Measurements from ENCODE around the gene PPP2R2C.

Gene PPP2R2C

DNA sequence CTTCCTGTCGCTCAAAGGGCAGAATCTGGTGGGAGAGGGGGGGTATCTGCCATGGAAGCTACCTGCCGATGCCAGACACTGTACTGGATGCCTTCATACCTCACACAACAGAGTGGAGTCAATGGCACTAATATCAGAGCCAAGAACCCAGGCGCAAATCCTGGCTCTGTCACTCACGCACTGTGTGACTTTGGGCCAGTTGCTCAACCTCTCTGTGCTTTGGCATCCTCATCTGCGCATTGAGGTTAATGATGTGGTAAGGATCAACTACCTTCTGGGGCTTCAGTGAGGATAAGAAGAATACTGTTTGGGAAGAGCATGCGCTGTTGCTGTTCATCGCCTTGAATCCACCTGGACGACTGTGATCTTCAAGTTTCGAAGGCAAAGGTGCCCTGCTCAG lies 70.6 kb downstream of the PPP2R2C start:
- Mint-ChIP-seq H3K4me3 (no peak overlapping the region), H3K27ac (no peak overlapping the region), H3K4me1 (no peaks in the 10 kb centered on the region), H3K9me3 (peaks cover 2% of the 10 kb centered on the region), H3K36me3 (no peaks in the 10 kb centered on the region), H3K27me3 (peaks cover 54% of the 10 kb centered on the region)
- no peak for ATAC-seq

DNA sequence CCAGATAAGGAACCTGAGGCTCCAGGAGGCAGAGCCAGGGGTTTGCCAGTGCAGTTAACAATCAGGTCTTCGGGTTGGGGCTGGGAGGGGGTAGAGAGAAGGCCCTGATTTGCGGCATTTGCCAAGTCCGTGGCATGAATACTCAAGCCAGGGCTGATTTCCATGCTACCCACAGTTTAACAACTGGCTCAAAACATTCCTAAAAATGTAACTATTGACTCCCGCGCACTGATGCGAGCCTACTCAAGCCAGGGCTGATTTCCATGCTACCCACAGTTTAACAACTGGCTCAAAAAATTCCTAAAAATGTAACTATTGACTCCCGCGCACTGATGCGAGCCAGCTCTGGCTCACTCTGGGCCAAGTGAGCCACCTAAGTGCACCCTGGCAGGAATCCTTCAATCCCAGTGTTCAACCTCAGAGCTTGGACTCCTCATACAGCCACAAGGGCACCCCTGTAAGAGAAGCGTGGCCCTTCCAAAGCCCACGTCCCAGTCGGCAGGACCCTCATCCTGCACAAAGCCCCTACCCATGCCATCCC lies 75.6 kb downstream of the PPP2R2C start:
- no peak overlapping the region for H3K4me3 Mint-ChIP-seq
- no peaks in the 10 kb centered on the region for H3K9me3 Mint-ChIP-seq
- no peak for ATAC-seq
- H3K36me3 Mint-ChIP-seq = no peaks in the 10 kb centered on the region
- no peaks in the 10 kb centered on the region for H3K4me1 Mint-ChIP-seq
- peaks cover 24% of the 10 kb centered on the region for H3K27me3 Mint-ChIP-seq
- H3K27ac Mint-ChIP-seq = no peak overlapping the region

DNA sequence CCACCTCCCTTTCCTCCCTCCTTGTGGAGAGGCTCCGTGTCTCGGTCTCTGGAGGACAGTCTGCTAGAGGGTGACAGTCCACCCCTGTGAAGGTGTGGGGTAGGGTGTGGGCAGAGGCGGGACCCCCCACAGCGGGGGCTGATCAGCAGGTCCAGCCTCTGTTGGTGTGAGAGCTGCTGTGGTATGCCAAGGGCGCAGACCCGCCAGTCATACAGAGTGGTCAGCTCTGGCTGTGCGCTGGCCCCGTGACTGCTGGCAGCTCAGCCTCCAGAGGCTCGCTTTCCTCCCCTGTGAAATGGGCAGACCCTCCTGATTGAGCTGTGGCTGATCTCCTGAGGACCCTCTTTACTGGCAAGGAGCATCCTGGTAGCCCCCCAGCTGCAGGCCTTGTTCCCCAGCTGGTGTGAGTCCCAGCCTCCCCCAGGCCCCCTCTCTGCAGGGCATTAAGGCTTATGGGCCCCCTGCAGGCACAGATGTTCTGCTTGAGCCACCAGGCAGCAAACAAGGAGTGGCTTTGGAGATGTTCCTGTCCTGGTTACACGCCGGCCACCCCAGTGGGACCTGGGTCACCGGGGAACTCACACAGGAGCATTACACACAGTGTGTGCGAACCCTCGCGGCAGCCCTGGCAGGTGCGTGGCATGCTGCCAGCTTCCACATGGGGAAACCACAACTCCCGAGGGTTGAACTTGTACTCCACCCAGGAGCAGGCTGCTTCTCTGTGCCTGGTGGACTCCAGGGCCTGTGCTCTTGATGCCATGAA lies 76.8 kb downstream of the PPP2R2C start:
- H3K4me1 Mint-ChIP-seq = no peaks in the 10 kb centered on the region
- ATAC-seq = no peak
- H3K27me3 Mint-ChIP-seq = peaks cover 13% of the 10 kb centered on the region
- no peaks in the 10 kb centered on the region for H3K36me3 Mint-ChIP-seq
- H3K27ac Mint-ChIP-seq = no peak overlapping the region
- no peak overlapping the region for H3K4me3 Mint-ChIP-seq
- no peaks in the 10 kb centered on the region for H3K9me3 Mint-ChIP-seq

GRCh38 chr4:6394671-6395081 lies 77.7 kb downstream of the PPP2R2C start:
- H3K9me3 Mint-ChIP-seq = no peaks in the 10 kb centered on the region
- no peak overlapping the region for H3K4me3 Mint-ChIP-seq
- peaks cover 16% of the 10 kb centered on the region for H3K27me3 Mint-ChIP-seq
- ATAC-seq = no peak
- no peak overlapping the region for H3K27ac Mint-ChIP-seq
- no peaks in the 10 kb centered on the region for H3K4me1 Mint-ChIP-seq
- no peaks in the 10 kb centered on the region for H3K36me3 Mint-ChIP-seq

- ATAC-seq = no peak
- Mint-ChIP-seq H3K9me3 (no peaks in the 10 kb centered on the region), H3K27ac (no peak overlapping the region), H3K36me3 (no peaks in the 10 kb centered on the region), H3K27me3 (peaks cover 21% of the 10 kb centered on the region), H3K4me1 (no peaks in the 10 kb centered on the region), H3K4me3 (no peak overlapping the region)
Measured at GRCh38 chr4:6393544-6394475, 78.6 kb downstream of the PPP2R2C start.

- H3K27me3 Mint-ChIP-seq = peaks cover 21% of the 10 kb centered on the region
- ATAC-seq = no peak
- no peak overlapping the region for H3K27ac Mint-ChIP-seq
- no peaks in the 10 kb centered on the region for H3K4me1 Mint-ChIP-seq
- H3K4me3 Mint-ChIP-seq = no peak overlapping the region
- no peaks in the 10 kb centered on the region for H3K9me3 Mint-ChIP-seq
- no peaks in the 10 kb centered on the region for H3K36me3 Mint-ChIP-seq
Measured at GRCh38 chr4:6393066-6393465, 79.3 kb downstream of the PPP2R2C start.

GRCh38 chr4:6392407-6392806 lies 80.0 kb downstream of the PPP2R2C start:
- Mint-ChIP-seq H3K27ac (no peak overlapping the region), H3K36me3 (no peaks in the 10 kb centered on the region), H3K4me3 (no peak overlapping the region), H3K9me3 (no peaks in the 10 kb centered on the region), H3K27me3 (peaks cover 21% of the 10 kb centered on the region), H3K4me1 (no peaks in the 10 kb centered on the region)
- ATAC-seq = no peak

DNA sequence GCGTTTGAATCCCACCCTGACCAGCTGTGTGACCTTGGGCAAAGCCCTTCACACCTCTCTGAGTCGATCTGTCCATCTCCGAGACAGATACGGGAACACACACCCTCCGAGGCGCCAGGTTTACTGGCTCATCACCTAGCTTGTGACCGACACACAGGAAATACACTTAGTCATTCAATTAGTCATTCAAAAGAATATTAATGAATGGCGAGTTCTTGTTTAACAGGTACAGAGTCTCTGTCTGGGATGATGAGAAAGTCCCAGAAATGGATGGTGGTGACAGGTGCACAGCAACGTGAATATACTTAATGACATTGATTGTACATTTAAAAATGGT lies 80.6 kb downstream of the PPP2R2C start:
- Mint-ChIP-seq H3K36me3 (no peaks in the 10 kb centered on the region), H3K4me3 (no peak overlapping the region), H3K9me3 (no peaks in the 10 kb centered on the region), H3K4me1 (no peaks in the 10 kb centered on the region), H3K27ac (no peak overlapping the region), H3K27me3 (peaks cover 21% of the 10 kb centered on the region)
- ATAC-seq = no peak

DNA sequence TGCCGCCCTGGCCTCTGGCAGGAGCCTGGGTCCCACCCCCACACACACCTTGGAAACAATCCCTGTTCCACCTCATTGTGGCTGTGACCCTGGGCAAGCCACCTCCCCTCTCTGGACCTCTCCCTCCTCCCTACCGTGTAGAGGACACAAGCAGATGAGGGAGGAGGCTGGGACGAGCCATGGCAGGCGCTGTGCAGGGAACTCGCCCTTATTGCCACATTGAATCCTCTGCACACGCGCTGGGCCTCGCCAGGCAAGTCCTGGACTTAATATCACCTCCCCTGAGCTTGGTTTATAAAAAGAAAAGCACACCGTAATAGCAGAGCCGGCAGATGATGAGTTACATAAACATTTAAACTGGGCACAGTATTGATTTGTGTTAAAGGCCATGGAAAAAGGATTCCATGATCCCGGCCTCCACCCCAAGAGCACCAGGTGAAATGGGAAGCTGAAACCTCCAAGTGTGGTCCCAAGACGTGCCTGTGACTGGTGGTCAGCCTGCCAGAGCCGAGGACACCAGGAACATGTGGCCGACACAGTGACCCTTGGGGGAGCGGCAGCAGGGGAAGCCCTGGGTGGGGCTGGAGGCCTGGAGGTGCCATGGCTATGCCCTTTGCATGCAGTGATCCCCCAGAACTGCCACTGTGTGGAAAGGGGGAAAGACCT lies 81.1 kb downstream of the PPP2R2C start:
- Mint-ChIP-seq H3K4me1 (no peaks in the 10 kb centered on the region), H3K4me3 (no peak overlapping the region), H3K9me3 (no peaks in the 10 kb centered on the region), H3K36me3 (no peaks in the 10 kb centered on the region), H3K27ac (no peak overlapping the region), H3K27me3 (peaks cover 21% of the 10 kb centered on the region)
- no peak for ATAC-seq

GRCh38 chr4:6390356-6390755 lies 82.1 kb downstream of the PPP2R2C start:
- ATAC-seq = no peak
- H3K4me1 Mint-ChIP-seq = no peaks in the 10 kb centered on the region
- peaks cover 16% of the 10 kb centered on the region for H3K27me3 Mint-ChIP-seq
- no peaks in the 10 kb centered on the region for H3K36me3 Mint-ChIP-seq
- H3K9me3 Mint-ChIP-seq = no peaks in the 10 kb centered on the region
- no peak overlapping the region for H3K27ac Mint-ChIP-seq
- H3K4me3 Mint-ChIP-seq = no peak overlapping the region

DNA sequence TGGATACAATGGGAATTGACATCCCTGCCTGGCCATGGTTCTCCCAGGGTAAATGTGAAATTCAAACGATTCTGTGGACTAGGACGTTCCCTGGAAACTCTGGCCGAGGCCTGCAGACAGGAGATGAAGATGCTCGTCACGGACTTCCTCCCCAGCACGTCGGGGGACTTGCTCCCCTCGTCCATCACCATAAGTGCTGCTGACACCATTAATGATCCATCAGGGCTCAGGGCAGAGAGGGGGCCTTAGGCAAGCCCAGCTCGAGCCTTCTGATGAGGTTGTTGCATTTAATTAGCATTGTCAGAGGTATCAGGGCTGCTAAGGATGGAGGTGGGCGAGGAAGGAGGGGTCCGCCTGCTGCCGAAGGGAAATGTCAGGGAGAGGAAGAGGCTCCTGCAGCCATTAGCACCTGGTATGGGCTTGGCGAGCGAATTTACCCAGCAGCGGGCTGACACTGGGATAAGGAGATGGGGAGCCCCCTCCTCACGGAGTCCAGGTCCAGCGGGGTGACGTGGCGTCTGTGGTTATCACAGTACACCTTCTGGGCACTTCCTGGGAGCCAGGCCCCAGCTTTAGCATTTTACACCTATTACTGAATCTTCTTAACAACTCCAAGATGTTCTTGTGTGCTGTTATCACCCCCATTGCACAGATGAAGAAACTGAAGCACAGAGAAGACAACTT lies 83.1 kb downstream of the PPP2R2C start:
- Mint-ChIP-seq H3K4me1 (no peaks in the 10 kb centered on the region), H3K4me3 (no peak overlapping the region), H3K27me3 (peaks cover 12% of the 10 kb centered on the region), H3K36me3 (no peaks in the 10 kb centered on the region), H3K27ac (no peak overlapping the region), H3K9me3 (no peaks in the 10 kb centered on the region)
- ATAC-seq = no peak

GRCh38 chr4:6388713-6389112 lies 83.7 kb downstream of the PPP2R2C start:
- ATAC-seq = no peak
- Mint-ChIP-seq H3K4me1 (no peaks in the 10 kb centered on the region), H3K36me3 (no peaks in the 10 kb centered on the region), H3K4me3 (no peak overlapping the region), H3K27ac (no peak overlapping the region), H3K9me3 (no peaks in the 10 kb centered on the region), H3K27me3 (peaks cover 17% of the 10 kb centered on the region)

- Mint-ChIP-seq H3K27me3 (peaks cover 25% of the 10 kb centered on the region), H3K9me3 (no peaks in the 10 kb centered on the region), H3K36me3 (no peaks in the 10 kb centered on the region), H3K4me1 (no peaks in the 10 kb centered on the region), H3K4me3 (no peak overlapping the region), H3K27ac (no peak overlapping the region)
- no peak for ATAC-seq
Measured at GRCh38 chr4:6387946-6388345, 84.5 kb downstream of the PPP2R2C start.

GRCh38 chr4:6386091-6386490 lies 86.3 kb downstream of the PPP2R2C start:
- no peaks in the 10 kb centered on the region for H3K36me3 Mint-ChIP-seq

DNA sequence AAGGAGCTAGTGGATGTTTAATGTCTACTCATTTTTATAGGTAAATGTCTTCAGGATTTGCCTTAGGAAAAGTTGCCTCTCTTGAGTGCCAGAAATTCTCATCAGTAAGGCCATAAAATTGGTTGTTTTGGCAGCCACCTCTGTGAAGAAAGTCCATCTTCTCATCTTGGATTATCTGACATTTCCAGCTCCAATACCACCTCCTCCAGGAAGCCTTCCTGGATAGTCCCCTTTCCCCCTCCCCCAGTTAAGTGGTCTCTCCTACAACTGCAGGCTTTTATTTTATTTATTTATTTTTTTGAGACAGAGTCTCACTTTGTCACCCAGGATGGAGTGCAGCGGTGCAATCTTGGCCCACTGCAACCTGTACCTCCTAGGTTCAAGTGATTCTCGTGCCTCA lies 87.1 kb downstream of the PPP2R2C start:
- peaks cover 34% of the 10 kb centered on the region for H3K27me3 Mint-ChIP-seq
- H3K9me3 Mint-ChIP-seq = no peaks in the 10 kb centered on the region

More at GRCh38 chr4:6386091-6386490, 86.3 kb downstream of the PPP2R2C start:
- Mint-ChIP-seq H3K4me1 (no peaks in the 10 kb centered on the region), H3K4me3 (no peak overlapping the region), H3K9me3 (no peaks in the 10 kb centered on the region), H3K27me3 (peaks cover 35% of the 10 kb centered on the region), H3K27ac (no peak overlapping the region)
- no peak for ATAC-seq

More for the DNA sequence above, 87.1 kb downstream of the PPP2R2C start:
- Mint-ChIP-seq H3K27ac (no peak overlapping the region), H3K36me3 (no peaks in the 10 kb centered on the region), H3K4me3 (no peak overlapping the region), H3K4me1 (no peaks in the 10 kb centered on the region)
- ATAC-seq = no peak
